MM.1S (cell line): ENCODE results near the gene CCNB2.

Experiments
- DNase-seq: peaks from one replicate; pipeline ENCODE4 v3.0.0-alpha.2; 2015
- H2AFZ ChIP-seq: fragments of 300-600 bp; sonication (generic); 2 replicates; pipeline ENCODE4 v1.6.0; 2016; ENCODE audit warnings: antibody characterized with exemption, low read length
- H3F3A ChIP-seq: fragments of 300-600 bp; sonication (generic); 2 replicates; pipeline ENCODE4 v1.6.1; 2016; ENCODE audit warnings: mild to moderate bottlenecking, antibody characterized with exemption, low read length, moderate library complexity, mixed read lengths; ENCODE audit not compliant: insufficient read depth
- H3K27ac ChIP-seq: fragments of 300-600 bp; sonication (generic); 2 replicates; pipeline ENCODE4 v1.5.1; 2016; ENCODE audit warnings: mild to moderate bottlenecking, low read length
- H3K27me3 ChIP-seq: fragments of 300-600 bp; sonication (generic); replicated peaks from 2 replicates; pipeline ENCODE4 v1.6.0; 2016; ENCODE audit warnings: low read length; ENCODE audit not compliant: insufficient read depth
- H3K36me3 ChIP-seq: fragments of 300-600 bp; sonication (generic); replicated peaks from 2 replicates; pipeline ENCODE4 v1.6.1; 2016; ENCODE audit warnings: mild to moderate bottlenecking, low read length, mixed read lengths; ENCODE audit not compliant: insufficient read depth
- H3K4me1 ChIP-seq: fragments of 300-600 bp; sonication (generic); 2 replicates; pipeline ENCODE4 v1.6.1; 2016; ENCODE audit warnings: low read length, mixed read lengths
- H3K4me2 ChIP-seq: fragments of 300-600 bp; sonication (generic); 2 replicates; pipeline ENCODE4 v1.6.0; 2016; ENCODE audit warnings: low read depth, low read length
- H3K4me3 ChIP-seq: fragments of 300-600 bp; sonication (generic); 2 replicates; pipeline ENCODE4 v1.5.1; 2016; ENCODE audit warnings: low read length, mixed read lengths
- H3K79me2 ChIP-seq: fragments of 300-600 bp; sonication (generic); 2 replicates; pipeline ENCODE4 v1.6.1; 2016; ENCODE audit warnings: mixed run types, low read length, mixed read lengths
- H3K9ac ChIP-seq: fragments of 300-600 bp; sonication (generic); 2 replicates; pipeline ENCODE4 v1.6.1; 2016; ENCODE audit warnings: low read length, mixed read lengths
- H3K9me2 ChIP-seq: fragments of 300-600 bp; sonication (generic); replicated peaks from 2 replicates; pipeline ENCODE4 v1.6.1; 2016; ENCODE audit warnings: mild to moderate bottlenecking, low read length, mixed read lengths; ENCODE audit not compliant: insufficient read depth
- H3K9me3 ChIP-seq: fragments of 300-600 bp; sonication (generic); replicated peaks from 2 replicates; pipeline ENCODE4 v1.6.1; 2016; ENCODE audit warnings: mild to moderate bottlenecking, low read length, mixed read lengths; ENCODE audit not compliant: insufficient read depth
- H4K20me1 ChIP-seq: fragments of 300-600 bp; sonication (generic); 2 replicates; pipeline ENCODE4 v1.6.1; 2016; ENCODE audit warnings: mild to moderate bottlenecking, low read length, moderate library complexity, mixed read lengths; ENCODE audit not compliant: insufficient read depth
- EZH2 ChIP-seq: fragments of 300-600 bp; sonication (generic); optimal IDR thresholded peaks from 2 replicates; pipeline ENCODE3; 2017; ENCODE audit warnings: low read depth, mild to moderate bottlenecking, antibody characterized with exemption, low read length, mixed read lengths
- EZH2phosphoT487 ChIP-seq: fragments of 300-600 bp; sonication (generic); IDR thresholded peaks from 2 replicates; pipeline ENCODE4 v1.6.1; 2018; ENCODE audit warnings: antibody characterized with exemption, low read length
- TF ChIP-seq, protein P1 (sequence below): fragments of 300-600 bp; sonication (generic); IDR thresholded peaks from 2 replicates; pipeline ENCODE4 v1.5.1; 2016; ENCODE audit warnings: antibody characterized with exemption, low read length, mixed read lengths

Gene CCNB2

DNA sequence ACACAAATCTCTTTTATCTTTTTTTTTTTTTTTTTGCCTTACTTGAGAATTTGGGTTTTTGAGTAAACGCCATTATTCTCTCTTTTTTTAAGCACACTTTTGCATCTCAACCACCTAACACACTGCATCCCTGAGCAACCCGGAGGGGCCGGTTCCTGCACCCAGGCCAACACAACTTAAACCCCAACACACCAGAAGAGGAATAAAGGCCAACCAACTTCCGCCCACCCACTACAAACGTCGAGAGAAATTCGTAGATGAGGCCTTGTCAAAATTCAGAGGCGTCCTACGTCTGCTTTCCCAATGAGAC, 389 bp upstream of the CCNB2 start:
- H3K9me2 ChIP-seq = no peaks in the 10 kb centered on the region
- DNase-seq = no peak
- H3K27ac ChIP-seq = peak overlapping the region; percentile 66; the same call in 1 of the 2 replicates
- no peak for TF ChIP-seq EZH2phosphoT487
- no peak for TF ChIP-seq EZH2
- TF ChIP-seq, protein P1, sequence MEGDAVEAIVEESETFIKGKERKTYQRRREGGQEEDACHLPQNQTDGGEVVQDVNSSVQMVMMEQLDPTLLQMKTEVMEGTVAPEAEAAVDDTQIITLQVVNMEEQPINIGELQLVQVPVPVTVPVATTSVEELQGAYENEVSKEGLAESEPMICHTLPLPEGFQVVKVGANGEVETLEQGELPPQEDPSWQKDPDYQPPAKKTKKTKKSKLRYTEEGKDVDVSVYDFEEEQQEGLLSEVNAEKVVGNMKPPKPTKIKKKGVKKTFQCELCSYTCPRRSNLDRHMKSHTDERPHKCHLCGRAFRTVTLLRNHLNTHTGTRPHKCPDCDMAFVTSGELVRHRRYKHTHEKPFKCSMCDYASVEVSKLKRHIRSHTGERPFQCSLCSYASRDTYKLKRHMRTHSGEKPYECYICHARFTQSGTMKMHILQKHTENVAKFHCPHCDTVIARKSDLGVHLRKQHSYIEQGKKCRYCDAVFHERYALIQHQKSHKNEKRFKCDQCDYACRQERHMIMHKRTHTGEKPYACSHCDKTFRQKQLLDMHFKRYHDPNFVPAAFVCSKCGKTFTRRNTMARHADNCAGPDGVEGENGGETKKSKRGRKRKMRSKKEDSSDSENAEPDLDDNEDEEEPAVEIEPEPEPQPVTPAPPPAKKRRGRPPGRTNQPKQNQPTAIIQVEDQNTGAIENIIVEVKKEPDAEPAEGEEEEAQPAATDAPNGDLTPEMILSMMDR = no peak
- H3K4me1 ChIP-seq = no peaks in the 10 kb centered on the region; the same call in 1 of the 2 replicates
- H3K36me3 ChIP-seq = peaks cover 15% of the 10 kb centered on the region
- H3K9me3 ChIP-seq = no peaks in the 10 kb centered on the region
- H3K27me3 ChIP-seq = no peaks in the 10 kb centered on the region
- peak overlapping the region; percentile 82 for H2AFZ ChIP-seq
- H3K4me3 ChIP-seq = peak overlapping the region; percentile 95
- peak overlapping the region; percentile 80 for H3K4me2 ChIP-seq
- no peaks in the 10 kb centered on the region for H4K20me1 ChIP-seq
- H3F3A ChIP-seq = peaks cover 6% of the 10 kb centered on the region; the same call in 1 of the 2 replicates
- peaks cover 41% of the 10 kb centered on the region for H3K79me2 ChIP-seq
- peak overlapping the region; percentile 78; the same call in 1 of the 2 replicates for H3K9ac ChIP-seq

DNA sequence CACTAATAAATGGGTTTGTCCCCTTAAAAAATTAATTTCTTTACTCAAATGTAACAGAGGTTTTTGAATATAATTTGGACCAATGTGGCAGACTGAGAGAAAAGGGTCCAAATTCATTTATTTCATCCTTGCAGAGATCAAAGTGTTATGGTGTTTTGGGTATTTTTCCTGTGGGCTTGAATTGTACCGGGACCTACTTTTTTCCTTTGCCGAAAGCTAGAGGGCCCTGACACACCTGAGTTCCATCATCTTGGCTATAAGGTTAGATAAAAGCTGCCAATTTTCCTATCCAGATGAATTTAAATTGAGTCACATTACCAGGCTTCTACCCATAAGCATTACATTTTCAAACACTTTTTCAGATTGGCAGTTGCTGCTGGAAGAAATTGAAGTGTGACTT, 908 bp downstream of the CCNB2 start:
- DNase-seq = peak; percentile 11
- Histone ChIP-seq H3K27ac (peak overlapping the region; percentile 66; the same call in 1 of the 2 replicates), H3K9me3 (no peaks in the 10 kb centered on the region), H3K4me2 (peak overlapping the region; percentile 80), H3K36me3 (peaks cover 15% of the 10 kb centered on the region), H4K20me1 (no peaks in the 10 kb centered on the region), H3K9ac (peak overlapping the region; percentile 78), H3K9me2 (no peaks in the 10 kb centered on the region), H3K79me2 (peaks cover 50% of the 10 kb centered on the region), H3F3A (peaks cover 6% of the 10 kb centered on the region; the same call in 1 of the 2 replicates), H3K4me3 (peak overlapping the region; percentile 95), H3K27me3 (no peaks in the 10 kb centered on the region), H2AFZ (peak overlapping the region; percentile 82), H3K4me1 (no peaks in the 10 kb centered on the region; the same call in 1 of the 2 replicates)
- TF ChIP-seq, protein P1 = peak; percentile 29
- no peak for TF ChIP-seq EZH2phosphoT487
- TF ChIP-seq EZH2 = no peak

DNA sequence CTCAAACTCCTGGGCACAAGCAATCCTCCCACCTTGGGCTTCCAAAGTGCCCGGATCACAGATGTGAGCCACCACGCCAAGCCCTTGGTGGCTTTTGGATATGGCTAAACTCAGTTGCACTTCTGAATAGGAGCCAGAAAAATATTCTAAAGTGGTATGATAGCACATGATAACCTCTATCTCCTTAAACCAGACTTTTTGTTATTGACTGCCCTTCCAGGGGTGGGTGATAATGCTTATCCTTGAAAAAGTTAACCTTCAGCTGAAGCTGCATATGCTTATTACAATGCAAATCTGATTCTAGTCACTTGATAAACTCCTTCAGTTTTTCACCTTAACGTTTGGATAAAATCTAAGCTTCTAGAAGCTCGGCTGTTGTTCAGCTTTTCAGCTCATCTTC, 6.3 kb downstream of the CCNB2 start:
- Histone ChIP-seq H3K27me3 (no peaks in the 10 kb centered on the region), H3K36me3 (peaks cover 18% of the 10 kb centered on the region), H3K79me2 (peaks cover 52% of the 10 kb centered on the region), H3K9me2 (no peaks in the 10 kb centered on the region), H3K4me2 (no peak overlapping the region), H4K20me1 (no peaks in the 10 kb centered on the region), H3K9me3 (no peaks in the 10 kb centered on the region), H3K4me1 (no peaks in the 10 kb centered on the region; the same call in 1 of the 2 replicates), H3K9ac (no peak overlapping the region), H3K27ac (no peak overlapping the region), H3K4me3 (no peak overlapping the region), H2AFZ (no peak overlapping the region), H3F3A (no peaks in the 10 kb centered on the region)
- TF ChIP-seq EZH2phosphoT487 (no peak), EZH2 (no peak)
- TF ChIP-seq, protein P1 = no peak
- no peak for DNase-seq
